ENCODE data around the gene ZNF827. TPM values are rescaled to one million over a fixed set of nuclear protein-coding genes. Genes with fewer than 3 reads are reported as not detected.

The ZNF827 gene
- total and polyA plus RNA-seq, 2 of the 13 experiments (the other 11 are each of a cell fraction or from before 2014, with no cell fraction given) = 2.8 TPM

- TF ChIP-seq, protein P1, sequence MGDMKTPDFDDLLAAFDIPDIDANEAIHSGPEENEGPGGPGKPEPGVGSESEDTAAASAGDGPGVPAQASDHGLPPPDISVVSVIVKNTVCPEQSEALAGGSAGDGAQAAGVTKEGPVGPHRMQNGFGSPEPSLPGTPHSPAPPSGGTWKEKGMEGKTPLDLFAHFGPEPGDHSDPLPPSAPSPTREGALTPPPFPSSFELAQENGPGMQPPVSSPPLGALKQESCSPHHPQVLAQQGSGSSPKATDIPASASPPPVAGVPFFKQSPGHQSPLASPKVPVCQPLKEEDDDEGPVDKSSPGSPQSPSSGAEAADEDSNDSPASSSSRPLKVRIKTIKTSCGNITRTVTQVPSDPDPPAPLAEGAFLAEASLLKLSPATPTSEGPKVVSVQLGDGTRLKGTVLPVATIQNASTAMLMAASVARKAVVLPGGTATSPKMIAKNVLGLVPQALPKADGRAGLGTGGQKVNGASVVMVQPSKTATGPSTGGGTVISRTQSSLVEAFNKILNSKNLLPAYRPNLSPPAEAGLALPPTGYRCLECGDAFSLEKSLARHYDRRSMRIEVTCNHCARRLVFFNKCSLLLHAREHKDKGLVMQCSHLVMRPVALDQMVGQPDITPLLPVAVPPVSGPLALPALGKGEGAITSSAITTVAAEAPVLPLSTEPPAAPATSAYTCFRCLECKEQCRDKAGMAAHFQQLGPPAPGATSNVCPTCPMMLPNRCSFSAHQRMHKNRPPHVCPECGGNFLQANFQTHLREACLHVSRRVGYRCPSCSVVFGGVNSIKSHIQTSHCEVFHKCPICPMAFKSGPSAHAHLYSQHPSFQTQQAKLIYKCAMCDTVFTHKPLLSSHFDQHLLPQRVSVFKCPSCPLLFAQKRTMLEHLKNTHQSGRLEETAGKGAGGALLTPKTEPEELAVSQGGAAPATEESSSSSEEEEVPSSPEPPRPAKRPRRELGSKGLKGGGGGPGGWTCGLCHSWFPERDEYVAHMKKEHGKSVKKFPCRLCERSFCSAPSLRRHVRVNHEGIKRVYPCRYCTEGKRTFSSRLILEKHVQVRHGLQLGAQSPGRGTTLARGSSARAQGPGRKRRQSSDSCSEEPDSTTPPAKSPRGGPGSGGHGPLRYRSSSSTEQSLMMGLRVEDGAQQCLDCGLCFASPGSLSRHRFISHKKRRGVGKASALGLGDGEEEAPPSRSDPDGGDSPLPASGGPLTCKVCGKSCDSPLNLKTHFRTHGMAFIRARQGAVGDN (CRISPR knock-in tag; IDR thresholded peaks at IDR 0.05) = peak; percentile 49
- TF ChIP-seq HOXA7 (CRISPR knock-in tag; IDR thresholded peaks at IDR 0.05) (no peak), ZNF142 (CRISPR knock-in tag; IDR thresholded peaks at IDR 0.05) (peak; percentile 64), ZNF777 (CRISPR knock-in tag; IDR thresholded peaks at IDR 0.05) (0 out of 2 replicates have a peak, but pooled peaks have one; percentile 7), HNRNPLL (IDR thresholded peaks at IDR 0.05; ENCODE audit: low read depth, low read length, poor library complexity, severe bottlenecking) (peak; percentile 92), ZFP62 (CRISPR knock-in tag; IDR thresholded peaks at IDR 0.05) (no peak)
- TF ChIP-seq, protein P2, sequence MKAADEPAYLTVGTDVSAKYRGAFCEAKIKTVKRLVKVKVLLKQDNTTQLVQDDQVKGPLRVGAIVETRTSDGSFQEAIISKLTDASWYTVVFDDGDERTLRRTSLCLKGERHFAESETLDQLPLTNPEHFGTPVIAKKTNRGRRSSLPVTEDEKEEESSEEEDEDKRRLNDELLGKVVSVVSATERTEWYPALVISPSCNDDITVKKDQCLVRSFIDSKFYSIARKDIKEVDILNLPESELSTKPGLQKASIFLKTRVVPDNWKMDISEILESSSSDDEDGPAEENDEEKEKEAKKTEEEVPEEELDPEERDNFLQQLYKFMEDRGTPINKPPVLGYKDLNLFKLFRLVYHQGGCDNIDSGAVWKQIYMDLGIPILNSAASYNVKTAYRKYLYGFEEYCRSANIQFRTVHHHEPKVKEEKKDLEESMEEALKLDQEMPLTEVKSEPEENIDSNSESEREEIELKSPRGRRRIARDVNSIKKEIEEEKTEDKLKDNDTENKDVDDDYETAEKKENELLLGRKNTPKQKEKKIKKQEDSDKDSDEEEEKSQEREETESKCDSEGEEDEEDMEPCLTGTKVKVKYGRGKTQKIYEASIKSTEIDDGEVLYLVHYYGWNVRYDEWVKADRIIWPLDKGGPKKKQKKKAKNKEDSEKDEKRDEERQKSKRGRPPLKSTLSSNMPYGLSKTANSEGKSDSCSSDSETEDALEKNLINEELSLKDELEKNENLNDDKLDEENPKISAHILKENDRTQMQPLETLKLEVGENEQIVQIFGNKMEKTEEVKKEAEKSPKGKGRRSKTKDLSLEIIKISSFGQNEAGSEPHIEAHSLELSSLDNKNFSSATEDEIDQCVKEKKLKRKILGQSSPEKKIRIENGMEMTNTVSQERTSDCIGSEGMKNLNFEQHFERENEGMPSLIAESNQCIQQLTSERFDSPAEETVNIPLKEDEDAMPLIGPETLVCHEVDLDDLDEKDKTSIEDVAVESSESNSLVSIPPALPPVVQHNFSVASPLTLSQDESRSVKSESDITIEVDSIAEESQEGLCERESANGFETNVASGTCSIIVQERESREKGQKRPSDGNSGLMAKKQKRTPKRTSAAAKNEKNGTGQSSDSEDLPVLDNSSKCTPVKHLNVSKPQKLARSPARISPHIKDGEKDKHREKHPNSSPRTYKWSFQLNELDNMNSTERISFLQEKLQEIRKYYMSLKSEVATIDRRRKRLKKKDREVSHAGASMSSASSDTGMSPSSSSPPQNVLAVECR (CRISPR knock-in tag; IDR thresholded peaks at IDR 0.05; ENCODE audit: borderline replicate concordance) = peak; percentile 24; the same call in 1 of the 2 replicates
- TF ChIP-seq, protein P3, sequence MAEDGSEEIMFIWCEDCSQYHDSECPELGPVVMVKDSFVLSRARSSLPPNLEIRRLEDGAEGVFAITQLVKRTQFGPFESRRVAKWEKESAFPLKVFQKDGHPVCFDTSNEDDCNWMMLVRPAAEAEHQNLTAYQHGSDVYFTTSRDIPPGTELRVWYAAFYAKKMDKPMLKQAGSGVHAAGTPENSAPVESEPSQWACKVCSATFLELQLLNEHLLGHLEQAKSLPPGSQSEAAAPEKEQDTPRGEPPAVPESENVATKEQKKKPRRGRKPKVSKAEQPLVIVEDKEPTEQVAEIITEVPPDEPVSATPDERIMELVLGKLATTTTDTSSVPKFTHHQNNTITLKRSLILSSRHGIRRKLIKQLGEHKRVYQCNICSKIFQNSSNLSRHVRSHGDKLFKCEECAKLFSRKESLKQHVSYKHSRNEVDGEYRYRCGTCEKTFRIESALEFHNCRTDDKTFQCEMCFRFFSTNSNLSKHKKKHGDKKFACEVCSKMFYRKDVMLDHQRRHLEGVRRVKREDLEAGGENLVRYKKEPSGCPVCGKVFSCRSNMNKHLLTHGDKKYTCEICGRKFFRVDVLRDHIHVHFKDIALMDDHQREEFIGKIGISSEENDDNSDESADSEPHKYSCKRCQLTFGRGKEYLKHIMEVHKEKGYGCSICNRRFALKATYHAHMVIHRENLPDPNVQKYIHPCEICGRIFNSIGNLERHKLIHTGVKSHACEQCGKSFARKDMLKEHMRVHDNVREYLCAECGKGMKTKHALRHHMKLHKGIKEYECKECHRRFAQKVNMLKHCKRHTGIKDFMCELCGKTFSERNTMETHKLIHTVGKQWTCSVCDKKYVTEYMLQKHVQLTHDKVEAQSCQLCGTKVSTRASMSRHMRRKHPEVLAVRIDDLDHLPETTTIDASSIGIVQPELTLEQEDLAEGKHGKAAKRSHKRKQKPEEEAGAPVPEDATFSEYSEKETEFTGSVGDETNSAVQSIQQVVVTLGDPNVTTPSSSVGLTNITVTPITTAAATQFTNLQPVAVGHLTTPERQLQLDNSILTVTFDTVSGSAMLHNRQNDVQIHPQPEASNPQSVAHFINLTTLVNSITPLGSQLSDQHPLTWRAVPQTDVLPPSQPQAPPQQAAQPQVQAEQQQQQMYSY (CRISPR knock-in tag; IDR thresholded peaks at IDR 0.05) = peak; percentile 91
Measured at GRCh38 chr4:145936142-145936996, 2.3 kb downstream of the ZNF827 start (continued).

Data from HepG2 (cell line).